CD4-positive, CD25-positive, alpha-beta regulatory T cell (primary cell): ENCODE results near the gene RAB7B. TPM values are rescaled to one million over a fixed set of nuclear protein-coding genes. Genes with fewer than 3 reads are reported as not detected.

Experiments used
- ATAC-seq, 2 donors: fragments of 150-1000 bp; cut with Tn5 transposase; one replicate each; pipeline ENCODE4 v1.10.0; 2021; ENCODE audit warnings: low read depth in 2 of 2, moderate number of reproducible peaks in 2 of 2, moderate library complexity in 1 of 2
- DNase-seq, 3 donors: peaks; one replicate each; pipeline versions ENCODE4 v3.0.0 to v3.0.0-alpha.2; 2012 to 2022; ENCODE audit warnings: mixed read lengths in 1 of 3
- H3K27ac ChIP-seq: one replicate; pipeline ENCODE4 v1.7.0; 2013; ENCODE audit warnings: mild to moderate bottlenecking, low read length; ENCODE audit not compliant: insufficient read depth, poor library complexity, severe bottlenecking
- H3K27me3 ChIP-seq: one replicate; pipeline ENCODE4 v1.7.0; 2013; ENCODE audit warnings: low read length; ENCODE audit not compliant: control insufficient read depth, insufficient read depth
- H3K36me3 ChIP-seq: one replicate; pipeline ENCODE4 v1.7.0; 2013; ENCODE audit warnings: mild to moderate bottlenecking, low read length, moderate library complexity; ENCODE audit not compliant: control insufficient read depth, insufficient read depth
- H3K4me1 ChIP-seq: 2 replicates; pipeline ENCODE4 v1.7.0; 2013; ENCODE audit warnings: mild to moderate bottlenecking, low read length; ENCODE audit not compliant: insufficient read depth, control insufficient read depth, poor library complexity, severe bottlenecking
- H3K4me3 ChIP-seq: one replicate; pipeline ENCODE4 v1.7.0; 2013; ENCODE audit warnings: low read depth, mild to moderate bottlenecking, low read length, moderate library complexity
- H3K9me3 ChIP-seq, 2 experiments: 1 replicate in 1 of 2; 2 replicates in 1 of 2; pipeline ENCODE4 v1.7.0; 2013; ENCODE audit warnings: low read length in 2 of 2, mild to moderate bottlenecking in 1 of 2, moderate library complexity in 1 of 2; ENCODE audit not compliant: control insufficient read depth in 2 of 2
- H3K27ac Mint-ChIP-seq, 3 donors: one replicate each; pipeline ENCODE4 v1.8.0; 2020 to 2022; ENCODE audit warnings: mild to moderate bottlenecking in 3 of 3, mixed read lengths in 3 of 3, moderate library complexity in 2 of 3
- H3K27me3 Mint-ChIP-seq: one replicate; pipeline ENCODE4 v1.8.0; 2022; ENCODE audit warnings: mild to moderate bottlenecking, mixed read lengths
- H3K36me3 Mint-ChIP-seq: one replicate; pipeline ENCODE4 v1.8.0; 2020; ENCODE audit warnings: mixed read lengths
- H3K4me1 Mint-ChIP-seq, 4 donors: one replicate each; pipeline ENCODE4 v1.8.0; 2020 to 2022; ENCODE audit warnings: mixed read lengths in 4 of 4, mild to moderate bottlenecking in 1 of 4
- H3K4me3 Mint-ChIP-seq, 4 donors: one replicate each; pipeline ENCODE4 v1.8.0; 2020 to 2022; ENCODE audit warnings: mild to moderate bottlenecking in 4 of 4, mixed read lengths in 4 of 4, moderate library complexity in 3 of 4
- H3K9me3 Mint-ChIP-seq, 7 donors: one replicate each; pipeline ENCODE4 v1.8.0; 2020 to 2022; ENCODE audit warnings: mixed read lengths in 7 of 7, mild to moderate bottlenecking in 3 of 7, moderate library complexity in 2 of 7
- polyA plus RNA-seq, 4 donors: library from polyadenylated mRNA; unstranded; fragments of 300-500 nt; fragmentation: Illumina TruSeq; gene quantifications; one replicate each; pipeline ENCODE4 v1.2.3, GENCODE V29; 2021
- total RNA-seq: library from RNA; stranded (reverse); gene quantifications from one replicate; pipeline ENCODE4 v1.2.3, GENCODE V29; 2022

RAB7B gene
- total and polyA plus RNA-seq, 5 donors from 2014 or later: not detected

GRCh38 chr1:205948886-205949285 lies 54.3 kb downstream of the RAB7B start:
- ATAC-seq (no peak), DNase-seq (no peak)
- no peaks in the 10 kb centered on the region for H3K9me3 ChIP-seq
- Mint-ChIP-seq H3K9me3 (peaks cover 0 to 4% (median 0%) of the 10 kb centered on the region in 7 donors), H3K36me3 (no peaks in the 10 kb centered on the region), H3K4me3 (no peak overlapping the region), H3K4me1 (no peaks in the 10 kb centered on the region), H3K27ac (no peak overlapping the region), H3K27me3 (peaks cover 25% of the 10 kb centered on the region)
- no peak overlapping the region for H3K4me3 ChIP-seq
- peaks cover 2% of the 10 kb centered on the region for H3K27me3 ChIP-seq
- H3K27ac ChIP-seq: no peak overlapping the region
- H3K4me1 ChIP-seq: no peaks in the 10 kb centered on the region
- no peaks in the 10 kb centered on the region for H3K36me3 ChIP-seq

- H3K4me1 Mint-ChIP-seq: no peaks in the 10 kb centered on the region
Measured at GRCh38 chr1:205948039-205948438, 55.2 kb downstream of the RAB7B start.

GRCh38 chr1:205947024-205947423 lies 56.2 kb downstream of the RAB7B start:
- DNase-seq (no peak), ATAC-seq (no peak)
- Histone ChIP-seq H3K4me3 (no peak overlapping the region), H3K4me1 (no peaks in the 10 kb centered on the region), H3K9me3 (no peaks in the 10 kb centered on the region), H3K27ac (no peak overlapping the region), H3K27me3 (peaks cover 2% of the 10 kb centered on the region), H3K36me3 (no peaks in the 10 kb centered on the region)
- Mint-ChIP-seq H3K27ac (no peak overlapping the region), H3K9me3 (peaks cover 0 to 4% (median 0%) of the 10 kb centered on the region in 7 donors), H3K4me1 (no peaks in the 10 kb centered on the region), H3K36me3 (no peaks in the 10 kb centered on the region), H3K4me3 (no peak overlapping the region), H3K27me3 (peaks cover 25% of the 10 kb centered on the region)

More at GRCh38 chr1:205948039-205948438, 55.2 kb downstream of the RAB7B start:
- Mint-ChIP-seq H3K4me3 (no peak overlapping the region), H3K27me3 (peaks cover 25% of the 10 kb centered on the region), H3K9me3 (peaks cover 0 to 4% (median 0%) of the 10 kb centered on the region in 7 donors), H3K36me3 (no peaks in the 10 kb centered on the region), H3K27ac (no peak overlapping the region)
- peaks cover 2% of the 10 kb centered on the region for H3K27me3 ChIP-seq
- ATAC-seq: no peak
- no peaks in the 10 kb centered on the region for H3K4me1 ChIP-seq
- H3K36me3 ChIP-seq: no peaks in the 10 kb centered on the region
- no peak overlapping the region for H3K4me3 ChIP-seq
- no peak for DNase-seq
- H3K9me3 ChIP-seq: no peaks in the 10 kb centered on the region
- no peak overlapping the region for H3K27ac ChIP-seq

- H3K4me3 ChIP-seq: no peak overlapping the region
- H3K27me3 ChIP-seq: peaks cover 2% of the 10 kb centered on the region
- H3K4me3 Mint-ChIP-seq: no peak overlapping the region
- ATAC-seq (no peak), DNase-seq (no peak)
- no peaks in the 10 kb centered on the region for H3K36me3 Mint-ChIP-seq
- no peak overlapping the region for H3K27ac ChIP-seq
- peaks cover 25% of the 10 kb centered on the region for H3K27me3 Mint-ChIP-seq
- no peaks in the 10 kb centered on the region for H3K4me1 ChIP-seq
- H3K4me1 Mint-ChIP-seq: no peaks in the 10 kb centered on the region
- H3K9me3 Mint-ChIP-seq: peaks cover 0 to 4% (median 0%) of the 10 kb centered on the region in 7 donors
- H3K27ac Mint-ChIP-seq: no peak overlapping the region
- H3K9me3 ChIP-seq: no peaks in the 10 kb centered on the region
- no peaks in the 10 kb centered on the region for H3K36me3 ChIP-seq
Measured at GRCh38 chr1:205945069-205945468, 58.1 kb downstream of the RAB7B start.

- Mint-ChIP-seq H3K27me3 (peaks cover 22% of the 10 kb centered on the region), H3K9me3 (peaks cover 0 to 4% (median 0%) of the 10 kb centered on the region in 7 donors), H3K36me3 (no peaks in the 10 kb centered on the region), H3K27ac (no peak overlapping the region), H3K4me1 (no peaks in the 10 kb centered on the region), H3K4me3 (no peak overlapping the region)
- Histone ChIP-seq H3K36me3 (no peaks in the 10 kb centered on the region), H3K9me3 (no peaks in the 10 kb centered on the region), H3K27me3 (peaks cover 2% of the 10 kb centered on the region), H3K4me3 (no peak overlapping the region), H3K4me1 (no peaks in the 10 kb centered on the region), H3K27ac (no peak overlapping the region)
- ATAC-seq: no peak
- no peak for DNase-seq
Measured at GRCh38 chr1:205944525-205944924, 58.7 kb downstream of the RAB7B start.

- H3K4me1 Mint-ChIP-seq: no peaks in the 10 kb centered on the region
Measured at GRCh38 chr1:205943245-205943644, 60.0 kb downstream of the RAB7B start, which contains the start of gene SLC26A9. Gene SLC26A9, minus strand, starts transcription at chr1:205943456. Its CDS starts 7,636 bp downstream, at chr1:205935820.

GRCh38 chr1:205942631-205943159 lies 60.5 kb downstream of the RAB7B start:
- Mint-ChIP-seq H3K9me3 (peaks cover 0 to 3% (median 0%) of the 10 kb centered on the region in 7 donors), H3K36me3 (no peaks in the 10 kb centered on the region), H3K27ac (no peak overlapping the region), H3K4me3 (no peak overlapping the region), H3K4me1 (no peaks in the 10 kb centered on the region), H3K27me3 (peaks cover 28% of the 10 kb centered on the region)
- H3K9me3 ChIP-seq: no peaks in the 10 kb centered on the region
- DNase-seq (no peak), ATAC-seq (no peak)
- H3K27me3 ChIP-seq: peaks cover 2% of the 10 kb centered on the region
- H3K36me3 ChIP-seq: no peaks in the 10 kb centered on the region
- no peak overlapping the region for H3K4me3 ChIP-seq
- no peaks in the 10 kb centered on the region for H3K4me1 ChIP-seq
- no peak overlapping the region for H3K27ac ChIP-seq

More at GRCh38 chr1:205943245-205943644, 60.0 kb downstream of the RAB7B start, which contains the start of gene SLC26A9:
- Histone ChIP-seq H3K27me3 (peaks cover 2% of the 10 kb centered on the region), H3K27ac (no peak within 1 kb of the TSS), H3K4me3 (no peak within 1 kb of the TSS), H3K36me3 (no peaks in the 10 kb centered on the region), H3K9me3 (no peaks in the 10 kb centered on the region), H3K4me1 (no peaks in the 10 kb centered on the region)
- Mint-ChIP-seq H3K4me3 (no peak within 1 kb of the TSS), H3K9me3 (peaks cover 0 to 3% (median 0%) of the 10 kb centered on the region in 7 donors), H3K27ac (no peak within 1 kb of the TSS), H3K27me3 (peaks cover 28% of the 10 kb centered on the region), H3K36me3 (no peaks in the 10 kb centered on the region)
- ATAC-seq: no peak
- DNase-seq: no peak

- Histone ChIP-seq H3K4me3 (no peak overlapping the region), H3K27me3 (no peaks in the 10 kb centered on the region), H3K36me3 (no peaks in the 10 kb centered on the region), H3K27ac (no peak overlapping the region), H3K9me3 (no peaks in the 10 kb centered on the region), H3K4me1 (no peaks in the 10 kb centered on the region)
- ATAC-seq (no peak), DNase-seq (no peak)
- H3K9me3 Mint-ChIP-seq: no peaks in the 10 kb centered on the region
- no peaks in the 10 kb centered on the region for H3K4me1 Mint-ChIP-seq
- no peak overlapping the region for H3K4me3 Mint-ChIP-seq
- H3K27ac Mint-ChIP-seq: no peak overlapping the region
- H3K36me3 Mint-ChIP-seq: no peaks in the 10 kb centered on the region
- H3K27me3 Mint-ChIP-seq: peaks cover 35% of the 10 kb centered on the region
Measured at GRCh38 chr1:205940710-205941109, 62.5 kb downstream of the RAB7B start.
